Measurements from ENCODE around the gene RNF168. TPM values are rescaled to one million over a fixed set of nuclear protein-coding genes. Genes with fewer than 3 reads are reported as not detected.
A peak's percentile ranks its signal among the peaks of the same experiment; 100 is the strongest.
"Not testable (repeated sequence)": the region's sequence is repeated elsewhere in the genome, so short reads cannot be mapped to it uniquely, and the experiment has no call there.

The RNF168 gene
- total RNA-seq, 1 experiment from 2014 or later = 27.0 TPM

DNA sequence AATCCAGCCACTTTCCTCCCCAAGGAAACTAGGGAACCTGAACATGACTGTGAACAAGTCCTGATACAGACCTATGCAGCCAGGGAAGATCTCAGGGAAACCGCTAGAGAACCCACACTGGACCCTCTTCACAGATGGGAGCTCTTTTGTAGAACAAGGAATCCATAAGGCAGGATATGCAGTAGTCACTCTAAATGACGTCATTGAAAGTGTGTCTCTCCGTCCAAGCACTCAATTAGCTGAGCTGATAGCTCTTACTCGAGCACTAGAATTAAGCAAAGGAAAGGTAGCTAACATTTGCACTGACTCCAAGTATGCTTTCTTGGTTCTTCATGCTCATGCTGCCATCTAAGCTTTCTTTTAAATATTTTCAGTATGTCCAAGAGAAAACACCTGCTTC, 21.6 kb upstream of the RNF168 start:
- ChIA-PET CTCF (interaction anchor here (0.6 to 0.7 kb wide), 2 partner anchors 41 to 163 kb away, joined by 3 read pairs; no protein-coding TSS in a partner anchor), POLR2A (interaction anchor here (1.3 kb wide), 1 partner anchor 21 kb away, joined by 7 read pairs; no protein-coding TSS in a partner anchor)
- peaks cover 12% of the 10 kb centered on the region for H3K4me1 Mint-ChIP-seq (ENCODE audit: insufficient read depth, unreplicated experiment)
- no TSS peak for BruUV-seq (replicated peaks)
- TF ChIP-seq, protein P1, sequence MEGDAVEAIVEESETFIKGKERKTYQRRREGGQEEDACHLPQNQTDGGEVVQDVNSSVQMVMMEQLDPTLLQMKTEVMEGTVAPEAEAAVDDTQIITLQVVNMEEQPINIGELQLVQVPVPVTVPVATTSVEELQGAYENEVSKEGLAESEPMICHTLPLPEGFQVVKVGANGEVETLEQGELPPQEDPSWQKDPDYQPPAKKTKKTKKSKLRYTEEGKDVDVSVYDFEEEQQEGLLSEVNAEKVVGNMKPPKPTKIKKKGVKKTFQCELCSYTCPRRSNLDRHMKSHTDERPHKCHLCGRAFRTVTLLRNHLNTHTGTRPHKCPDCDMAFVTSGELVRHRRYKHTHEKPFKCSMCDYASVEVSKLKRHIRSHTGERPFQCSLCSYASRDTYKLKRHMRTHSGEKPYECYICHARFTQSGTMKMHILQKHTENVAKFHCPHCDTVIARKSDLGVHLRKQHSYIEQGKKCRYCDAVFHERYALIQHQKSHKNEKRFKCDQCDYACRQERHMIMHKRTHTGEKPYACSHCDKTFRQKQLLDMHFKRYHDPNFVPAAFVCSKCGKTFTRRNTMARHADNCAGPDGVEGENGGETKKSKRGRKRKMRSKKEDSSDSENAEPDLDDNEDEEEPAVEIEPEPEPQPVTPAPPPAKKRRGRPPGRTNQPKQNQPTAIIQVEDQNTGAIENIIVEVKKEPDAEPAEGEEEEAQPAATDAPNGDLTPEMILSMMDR (IDR thresholded peaks at IDR 0.05; ENCODE audit: unreplicated experiment) = no peak
- no peak overlapping the region for H3K4me3 Mint-ChIP-seq (ENCODE audit: unreplicated experiment)
- H3K36me3 Mint-ChIP-seq (ENCODE audit: insufficient read depth, unreplicated experiment) = no peaks in the 10 kb centered on the region
- no peak overlapping the region for H3K27ac Mint-ChIP-seq (ENCODE audit: low read depth, unreplicated experiment)
- peaks cover 8% of the 10 kb centered on the region for H3K9me3 Mint-ChIP-seq (ENCODE audit: unreplicated experiment)
- no peaks in the 10 kb centered on the region for H3K27me3 Mint-ChIP-seq (ENCODE audit: insufficient read depth, unreplicated experiment)
- intact Hi-C loops (cut with micrococcal nuclease) = no loop called here
- DNase-seq (ENCODE audit: unreplicated experiment) = no peak

DNA sequence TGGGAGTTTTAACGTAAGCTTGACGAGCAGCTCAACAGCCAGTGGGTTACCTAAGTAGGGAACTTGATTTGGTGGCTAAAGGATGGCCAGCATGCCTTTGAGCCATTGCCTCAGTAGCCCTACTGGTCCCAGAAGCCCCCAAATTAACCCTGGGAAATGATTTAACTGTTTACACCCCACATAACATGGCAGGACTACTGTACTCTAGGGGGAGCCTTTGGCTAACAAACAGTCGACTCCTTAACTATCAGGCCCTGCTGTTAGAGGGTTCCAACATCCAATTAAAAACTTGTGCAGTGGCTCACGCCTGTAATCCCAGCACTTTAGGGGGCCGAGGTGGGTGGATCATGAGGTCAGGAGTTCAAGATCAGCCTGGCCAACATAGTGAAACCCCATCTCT, 21.0 kb upstream of the RNF168 start:
- BruUV-seq (replicated peaks) = no TSS peak
- ChIA-PET POLR2A (interaction anchor here (0.9 kb wide), 1 partner anchor 44 kb away, joined by 4 read pairs; the partner anchor contains the start of genes FBXO45 and WDR53), CTCF (interaction anchor here (0.6 to 1.6 kb wide), 5 partner anchors 15 to 524 kb away, joined by 3 to 5 read pairs (median 3); no protein-coding TSS in a partner anchor)
- Mint-ChIP-seq H3K27ac (ENCODE audit: low read depth, unreplicated experiment) (no peak overlapping the region), H3K4me3 (ENCODE audit: unreplicated experiment) (no peak overlapping the region), H3K27me3 (ENCODE audit: insufficient read depth, unreplicated experiment) (no peaks in the 10 kb centered on the region), H3K4me1 (ENCODE audit: insufficient read depth, unreplicated experiment) (peaks cover 12% of the 10 kb centered on the region), H3K9me3 (ENCODE audit: unreplicated experiment) (peaks cover 8% of the 10 kb centered on the region), H3K36me3 (ENCODE audit: insufficient read depth, unreplicated experiment) (no peaks in the 10 kb centered on the region)
- intact Hi-C loops (cut with micrococcal nuclease) = no loop called here
- TF ChIP-seq, protein P1 (IDR thresholded peaks at IDR 0.05; ENCODE audit: unreplicated experiment) = no peak
- peak; percentile 25 for DNase-seq (ENCODE audit: unreplicated experiment)

GRCh38 chr3:196523841-196524240, 20.3 kb upstream of the RNF168 start:
- Mint-ChIP-seq H3K27ac (ENCODE audit: low read depth, unreplicated experiment) (no peak overlapping the region), H3K36me3 (ENCODE audit: insufficient read depth, unreplicated experiment) (no peaks in the 10 kb centered on the region), H3K4me3 (ENCODE audit: unreplicated experiment) (no peak overlapping the region), H3K9me3 (ENCODE audit: unreplicated experiment) (peaks cover 8% of the 10 kb centered on the region), H3K27me3 (ENCODE audit: insufficient read depth, unreplicated experiment) (no peaks in the 10 kb centered on the region), H3K4me1 (ENCODE audit: insufficient read depth, unreplicated experiment) (peaks cover 12% of the 10 kb centered on the region)
- no TSS peak for BruUV-seq (replicated peaks)
- intact Hi-C loops (cut with micrococcal nuclease) = no loop called here
- POLR2A ChIA-PET = interaction anchor here (0.7 to 0.9 kb wide), 2 partner anchors 45 to 630 kb away, joined by 3 to 4 read pairs; partner anchors contain the start of genes FBXO45 and WDR53
- CTCF ChIA-PET = interaction anchor here (0.6 to 1.6 kb wide), 5 partner anchors 14 to 272 kb away, joined by 3 to 6 read pairs (median 3); no protein-coding TSS in a partner anchor
- TF ChIP-seq, protein P1 (IDR thresholded peaks at IDR 0.05; ENCODE audit: unreplicated experiment) = no peak
- DNase-seq (ENCODE audit: unreplicated experiment) = no peak

GRCh38 chr3:196521291-196521690, 17.7 kb upstream of the RNF168 start:
- POLR2A ChIA-PET = interaction anchor here (1.5 kb wide), 1 partner anchor 204 kb away, joined by 3 read pairs; no protein-coding TSS in a partner anchor
- DNase-seq (ENCODE audit: unreplicated experiment); intact Hi-C loops (cut with micrococcal nuclease); BruUV-seq (replicated peaks); H3K9me3 Mint-ChIP-seq (ENCODE audit: unreplicated experiment); H3K36me3 Mint-ChIP-seq (ENCODE audit: insufficient read depth, unreplicated experiment); H3K4me3 Mint-ChIP-seq (ENCODE audit: unreplicated experiment); H3K27ac Mint-ChIP-seq (ENCODE audit: low read depth, unreplicated experiment); H3K4me1 Mint-ChIP-seq (ENCODE audit: insufficient read depth, unreplicated experiment); H3K27me3 Mint-ChIP-seq (ENCODE audit: insufficient read depth, unreplicated experiment): not testable (repeated sequence)
- CTCF ChIA-PET = interaction anchor here (0.7 to 1.7 kb wide), 4 partner anchors 12 to 398 kb away, joined by 3 to 5 read pairs (median 4); no protein-coding TSS in a partner anchor
